NCI-H2081 (cell line): ENCODE data around the gene ARID2.

Experiments
- DNase-seq, 2 experiments: peaks; one replicate each; lab custom pipeline; 2025; lab: John Stamatoyannopoulos, UW

Gene ARID2, protein sequence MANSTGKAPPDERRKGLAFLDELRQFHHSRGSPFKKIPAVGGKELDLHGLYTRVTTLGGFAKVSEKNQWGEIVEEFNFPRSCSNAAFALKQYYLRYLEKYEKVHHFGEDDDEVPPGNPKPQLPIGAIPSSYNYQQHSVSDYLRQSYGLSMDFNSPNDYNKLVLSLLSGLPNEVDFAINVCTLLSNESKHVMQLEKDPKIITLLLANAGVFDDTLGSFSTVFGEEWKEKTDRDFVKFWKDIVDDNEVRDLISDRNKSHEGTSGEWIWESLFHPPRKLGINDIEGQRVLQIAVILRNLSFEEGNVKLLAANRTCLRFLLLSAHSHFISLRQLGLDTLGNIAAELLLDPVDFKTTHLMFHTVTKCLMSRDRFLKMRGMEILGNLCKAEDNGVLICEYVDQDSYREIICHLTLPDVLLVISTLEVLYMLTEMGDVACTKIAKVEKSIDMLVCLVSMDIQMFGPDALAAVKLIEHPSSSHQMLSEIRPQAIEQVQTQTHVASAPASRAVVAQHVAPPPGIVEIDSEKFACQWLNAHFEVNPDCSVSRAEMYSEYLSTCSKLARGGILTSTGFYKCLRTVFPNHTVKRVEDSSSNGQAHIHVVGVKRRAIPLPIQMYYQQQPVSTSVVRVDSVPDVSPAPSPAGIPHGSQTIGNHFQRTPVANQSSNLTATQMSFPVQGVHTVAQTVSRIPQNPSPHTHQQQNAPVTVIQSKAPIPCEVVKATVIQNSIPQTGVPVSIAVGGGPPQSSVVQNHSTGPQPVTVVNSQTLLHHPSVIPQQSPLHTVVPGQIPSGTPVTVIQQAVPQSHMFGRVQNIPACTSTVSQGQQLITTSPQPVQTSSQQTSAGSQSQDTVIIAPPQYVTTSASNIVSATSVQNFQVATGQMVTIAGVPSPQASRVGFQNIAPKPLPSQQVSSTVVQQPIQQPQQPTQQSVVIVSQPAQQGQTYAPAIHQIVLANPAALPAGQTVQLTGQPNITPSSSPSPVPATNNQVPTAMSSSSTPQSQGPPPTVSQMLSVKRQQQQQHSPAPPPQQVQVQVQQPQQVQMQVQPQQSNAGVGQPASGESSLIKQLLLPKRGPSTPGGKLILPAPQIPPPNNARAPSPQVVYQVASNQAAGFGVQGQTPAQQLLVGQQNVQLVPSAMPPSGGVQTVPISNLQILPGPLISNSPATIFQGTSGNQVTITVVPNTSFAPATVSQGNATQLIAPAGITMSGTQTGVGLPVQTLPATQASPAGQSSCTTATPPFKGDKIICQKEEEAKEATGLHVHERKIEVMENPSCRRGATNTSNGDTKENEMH (N-terminal part only)

DNA sequence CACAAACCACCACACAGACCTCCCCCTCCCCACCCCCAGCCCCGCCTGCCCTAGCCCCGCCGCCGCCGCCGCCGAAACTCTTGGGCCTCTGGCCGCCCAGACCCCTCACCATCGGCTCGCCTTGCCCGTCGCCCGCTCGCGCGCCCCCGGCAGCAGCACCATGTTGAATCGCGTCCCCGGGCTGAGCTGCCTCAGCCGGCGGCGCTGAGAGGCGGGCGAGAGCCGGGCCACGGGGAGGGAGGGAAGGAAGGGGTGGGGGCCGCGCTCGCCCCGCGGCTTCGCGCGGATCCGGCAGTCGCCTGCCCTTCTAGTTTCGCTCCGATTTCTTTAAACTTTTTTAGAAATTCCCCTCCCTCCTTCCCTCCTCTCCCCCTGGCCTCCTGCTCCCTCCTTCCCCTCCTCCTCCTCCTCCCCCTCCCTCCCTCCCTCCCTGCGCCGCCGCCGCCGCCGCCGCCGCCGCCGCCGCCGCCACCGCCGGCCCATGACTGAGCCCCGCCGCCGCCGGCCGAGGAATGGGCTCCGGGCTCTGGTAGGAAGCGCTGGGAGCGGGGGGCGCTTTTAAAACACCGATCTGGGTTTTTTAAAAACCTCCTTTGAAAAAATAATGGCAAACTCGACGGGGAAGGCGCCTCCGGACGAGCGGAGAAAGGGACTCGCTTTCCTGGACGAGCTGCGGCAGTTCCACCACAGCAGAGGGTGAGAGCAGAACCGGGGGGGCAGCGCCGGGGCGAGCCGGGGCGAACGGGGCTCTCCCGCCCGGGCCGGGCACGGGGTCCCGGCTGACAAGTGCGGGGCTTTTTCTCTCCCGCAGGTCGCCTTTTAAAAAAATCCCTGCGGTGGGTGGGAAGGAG, at the start of gene ARID2:
ARID2 (plus strand) TSS at position 474 of the 851 bp plus-strand sequence; CDS start at position 605, 131 bp downstream.
- peak; percentile 63 to 67 for DNase-seq

- no peak for DNase-seq
Observed at GRCh38 chr12:45680362-45680761, 49.1 kb upstream of the ARID2 start.

- no peak for DNase-seq
Observed at GRCh38 chr12:45681465-45681864, 48.0 kb upstream of the ARID2 start.

GRCh38 chr12:45685680-45686079, 43.8 kb upstream of the ARID2 start:
- DNase-seq, result no peak

DNA sequence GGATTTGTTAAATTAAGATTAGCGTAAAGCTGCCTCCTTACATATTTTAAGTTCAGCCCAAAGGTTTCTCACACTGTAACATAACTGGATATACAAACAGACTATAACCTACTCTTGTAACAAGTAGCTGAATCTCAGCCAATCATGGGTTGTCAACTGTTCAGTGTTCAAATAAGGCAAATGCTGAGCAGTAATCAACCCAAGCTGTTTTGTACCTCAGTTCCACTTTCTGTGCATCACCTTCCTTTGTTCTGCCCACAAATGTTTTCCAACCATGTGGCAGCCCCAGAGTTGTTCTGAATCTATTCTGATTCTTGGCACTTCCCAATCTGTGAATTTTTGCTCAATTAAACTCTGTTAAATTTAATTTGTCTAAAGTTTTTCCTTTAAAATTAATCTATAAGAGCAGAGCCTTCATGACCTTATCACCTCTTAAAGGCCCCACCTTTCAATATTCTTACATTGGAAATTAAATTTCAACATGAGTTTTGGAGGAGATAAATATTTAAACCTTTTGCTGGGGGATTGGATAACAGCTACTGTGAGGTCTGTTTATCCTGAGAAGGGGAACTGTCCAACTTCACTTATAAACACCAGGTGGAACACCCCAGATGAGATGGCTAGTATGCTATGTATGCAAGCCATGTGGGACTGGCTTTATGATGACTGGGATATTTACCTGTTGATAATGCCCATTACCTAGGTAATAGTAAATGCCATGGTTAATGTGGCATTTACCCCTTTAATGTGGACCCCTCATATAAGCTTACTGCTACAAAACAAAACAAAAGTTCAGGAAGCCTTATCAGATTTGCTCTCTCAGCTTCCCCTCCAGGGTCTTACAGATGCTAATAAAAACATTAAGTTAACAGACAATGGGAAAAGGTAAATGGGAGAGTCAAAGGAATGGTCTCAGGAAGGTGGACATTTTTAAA, 42.2 kb upstream of the ARID2 start:
- DNase-seq, result no peak

DNA sequence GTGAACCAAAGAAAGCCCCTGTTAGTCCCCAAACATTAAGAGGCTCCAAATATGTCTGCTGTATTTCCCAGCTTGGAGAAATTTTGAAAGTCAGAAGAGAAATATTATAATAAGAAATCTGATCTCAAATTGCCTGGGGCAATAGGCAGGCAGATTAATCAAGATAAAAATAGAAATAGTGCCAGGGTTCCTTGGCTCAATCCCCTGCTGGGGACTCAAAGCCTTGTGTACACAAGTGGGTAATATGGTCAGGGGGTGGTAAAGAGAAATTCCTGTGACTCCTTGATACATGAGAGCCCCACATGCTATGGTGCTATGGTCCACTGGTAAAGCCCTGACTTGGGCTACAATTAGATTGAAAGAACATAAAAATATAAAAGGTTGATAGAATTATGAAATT, 41.3 kb upstream of the ARID2 start:
- DNase-seq, result peak in 1 of 2 experiments; percentile 50

DNA sequence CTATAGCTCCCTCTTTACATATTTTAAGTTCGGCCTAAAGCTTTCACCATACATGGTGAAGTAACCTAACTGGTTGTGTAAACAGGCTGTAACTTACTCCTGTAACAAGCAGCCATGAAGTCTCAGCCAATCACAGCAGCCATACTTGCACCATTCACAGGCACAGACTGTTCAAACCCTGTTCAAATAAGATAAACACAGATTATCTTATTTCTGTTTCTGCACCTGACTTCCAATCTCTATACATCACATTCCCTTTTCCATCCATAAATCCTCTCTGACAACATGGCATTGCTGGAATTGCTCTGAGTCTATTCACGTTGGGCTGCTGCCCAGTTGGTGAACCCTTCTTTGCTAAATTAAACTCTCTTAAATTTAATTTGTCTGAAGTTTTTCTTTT, 34.5 kb upstream of the ARID2 start:
- no peak for DNase-seq

DNA sequence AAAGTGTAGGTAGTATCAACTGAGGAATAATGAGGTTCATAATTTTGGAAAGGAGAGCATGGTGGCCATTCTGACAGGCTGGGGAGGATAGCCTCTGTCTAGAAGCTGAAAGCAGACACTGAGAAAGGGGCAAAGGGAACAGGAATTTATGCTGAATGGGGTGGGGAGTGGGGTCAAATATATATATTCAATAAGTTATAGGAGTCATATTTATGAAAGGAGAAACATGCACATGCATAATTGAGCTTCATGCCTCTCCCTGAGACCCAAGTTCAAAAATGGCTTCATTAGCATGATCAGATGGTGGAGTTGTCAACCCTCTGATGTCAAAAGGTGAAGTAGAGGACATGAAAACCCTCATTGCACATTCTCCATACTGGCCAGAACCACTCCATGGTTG, 33.9 kb upstream of the ARID2 start:
- DNase-seq, result no peak

GRCh38 chr12:45696049-45696448, 33.5 kb upstream of the ARID2 start:
- DNase-seq, result no peak

- DNase-seq, result no peak
Observed at GRCh38 chr12:45697371-45697770, 32.1 kb upstream of the ARID2 start.

DNA sequence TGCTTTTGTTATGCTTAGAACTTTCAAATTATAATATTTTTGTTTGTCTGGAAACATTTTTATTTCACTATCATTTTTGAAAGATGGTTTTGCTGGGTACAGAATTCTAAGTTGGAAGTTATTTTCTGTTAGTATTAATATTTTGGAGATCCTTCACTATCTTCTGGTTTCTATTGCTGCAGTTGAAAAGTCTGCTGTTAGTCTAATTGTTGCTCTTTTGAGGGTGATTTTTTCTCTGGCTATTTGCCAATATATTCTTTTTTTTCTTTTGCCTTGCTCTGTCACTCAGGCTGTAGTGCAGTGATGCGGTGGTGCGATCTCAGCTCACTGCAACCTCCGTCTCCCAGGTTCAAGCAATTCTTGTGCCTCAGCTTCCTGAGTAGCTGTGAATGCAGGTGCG, 28.2 kb upstream of the ARID2 start:
- DNase-seq, result no peak

GRCh38 chr12:45703942-45704341, 25.6 kb upstream of the ARID2 start:
- DNase-seq, result no peak

- DNase-seq, result no peak
Observed at GRCh38 chr12:45704968-45705367, 24.5 kb upstream of the ARID2 start.

DNA sequence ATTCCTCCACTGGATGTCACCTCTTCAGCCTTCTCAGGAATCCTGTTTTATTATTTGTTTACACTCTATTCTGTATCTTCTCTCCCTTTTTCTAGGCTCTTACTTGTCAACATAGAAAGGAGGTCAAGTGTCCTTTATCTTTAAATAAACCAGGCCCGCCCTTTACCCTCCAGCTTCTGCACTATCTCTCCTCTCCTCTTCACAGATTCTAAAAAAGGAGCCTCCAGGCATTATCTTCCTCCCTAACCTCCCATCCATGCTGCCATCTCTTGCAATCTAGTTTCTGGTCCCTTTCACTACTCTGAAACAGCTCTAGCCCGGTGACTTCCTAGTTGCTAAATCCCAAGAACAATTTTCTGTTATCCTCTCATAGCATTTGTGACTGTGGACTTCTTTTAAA, 24.1 kb upstream of the ARID2 start:
- DNase-seq, result no peak

- DNase-seq, result no peak
Observed at GRCh38 chr12:45707241-45707857, 22.2 kb upstream of the ARID2 start.

DNA sequence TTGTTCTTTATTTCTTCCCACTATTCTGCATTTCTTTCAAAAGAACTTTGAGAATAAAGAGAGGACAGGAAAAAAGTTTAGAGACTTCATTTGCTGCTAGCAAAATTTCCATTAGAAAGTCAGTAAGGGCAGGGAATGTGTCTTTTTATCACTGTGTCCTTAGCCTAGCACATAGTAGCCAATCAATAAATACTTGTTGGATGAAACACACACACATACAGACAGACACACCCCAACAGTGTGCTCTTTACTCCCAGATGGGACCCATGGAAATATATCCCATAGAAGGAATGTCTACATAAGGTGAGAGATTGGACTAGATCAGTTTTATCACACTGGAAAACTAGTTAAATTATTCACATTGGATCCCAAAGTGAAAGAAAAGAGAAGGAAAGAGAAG, 21.1 kb upstream of the ARID2 start:
- DNase-seq, result no peak

- no peak for DNase-seq
Observed at GRCh38 chr12:45708901-45709300, 20.6 kb upstream of the ARID2 start.

- no peak for DNase-seq
Observed at GRCh38 chr12:45712319-45712718, 17.2 kb upstream of the ARID2 start.

DNA sequence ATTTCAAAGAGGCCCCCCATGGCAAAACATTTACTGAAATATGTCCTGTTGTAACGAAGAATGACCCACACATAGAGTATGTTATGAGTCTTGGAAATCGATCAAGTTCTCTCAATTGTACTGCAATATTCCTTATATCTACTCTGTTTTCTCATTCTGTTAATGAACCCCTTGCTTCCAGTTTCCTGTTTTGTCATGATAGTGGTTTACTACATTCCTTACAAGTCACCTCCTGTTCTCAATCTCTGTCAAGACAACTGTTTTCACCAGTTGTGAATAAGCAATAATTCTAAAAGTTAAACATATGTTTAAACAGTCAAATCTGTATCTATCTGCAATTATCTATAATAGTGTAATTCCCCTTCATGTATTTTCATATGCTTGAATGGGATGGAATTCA, 16.4 kb upstream of the ARID2 start:
- no peak for DNase-seq

- no peak for DNase-seq
Observed at GRCh38 chr12:45718306-45718705, 11.2 kb upstream of the ARID2 start.
